ENCODE results near the gene PHLDB2. TPM values are rescaled to one million over a fixed set of nuclear protein-coding genes. Genes with fewer than 3 reads are reported as not detected.

PHLDB2 gene
- total and polyA plus RNA-seq, 10 of the 15 experiments (the other 5 are each of a cell fraction or from before 2014, with no cell fraction given): 0.03 to 0.67 (median 0.40) TPM

GRCh38 chr3:112013058-112013783, 154.2 kb downstream of the PHLDB2 start (continued):
- no peak for TF ChIP-seq ZBTB11 (CRISPR knock-in tag; IDR thresholded peaks at IDR 0.05)
- no peak for TF ChIP-seq CHD2 (IDR thresholded peaks at IDR 0.05; ENCODE audit: borderline replicate concordance, low read depth, low read length)
- TF ChIP-seq KAT2A (conservative IDR thresholded peaks at IDR 0.05; ENCODE audit: control insufficient read depth, low read depth, low read length): no peak
- no peak for TF ChIP-seq NKRF (conservative IDR thresholded peaks at IDR 0.05)
- no peak for TF ChIP-seq CHD4 (IDR thresholded peaks at IDR 0.05)
- TF ChIP-seq, protein P1, sequence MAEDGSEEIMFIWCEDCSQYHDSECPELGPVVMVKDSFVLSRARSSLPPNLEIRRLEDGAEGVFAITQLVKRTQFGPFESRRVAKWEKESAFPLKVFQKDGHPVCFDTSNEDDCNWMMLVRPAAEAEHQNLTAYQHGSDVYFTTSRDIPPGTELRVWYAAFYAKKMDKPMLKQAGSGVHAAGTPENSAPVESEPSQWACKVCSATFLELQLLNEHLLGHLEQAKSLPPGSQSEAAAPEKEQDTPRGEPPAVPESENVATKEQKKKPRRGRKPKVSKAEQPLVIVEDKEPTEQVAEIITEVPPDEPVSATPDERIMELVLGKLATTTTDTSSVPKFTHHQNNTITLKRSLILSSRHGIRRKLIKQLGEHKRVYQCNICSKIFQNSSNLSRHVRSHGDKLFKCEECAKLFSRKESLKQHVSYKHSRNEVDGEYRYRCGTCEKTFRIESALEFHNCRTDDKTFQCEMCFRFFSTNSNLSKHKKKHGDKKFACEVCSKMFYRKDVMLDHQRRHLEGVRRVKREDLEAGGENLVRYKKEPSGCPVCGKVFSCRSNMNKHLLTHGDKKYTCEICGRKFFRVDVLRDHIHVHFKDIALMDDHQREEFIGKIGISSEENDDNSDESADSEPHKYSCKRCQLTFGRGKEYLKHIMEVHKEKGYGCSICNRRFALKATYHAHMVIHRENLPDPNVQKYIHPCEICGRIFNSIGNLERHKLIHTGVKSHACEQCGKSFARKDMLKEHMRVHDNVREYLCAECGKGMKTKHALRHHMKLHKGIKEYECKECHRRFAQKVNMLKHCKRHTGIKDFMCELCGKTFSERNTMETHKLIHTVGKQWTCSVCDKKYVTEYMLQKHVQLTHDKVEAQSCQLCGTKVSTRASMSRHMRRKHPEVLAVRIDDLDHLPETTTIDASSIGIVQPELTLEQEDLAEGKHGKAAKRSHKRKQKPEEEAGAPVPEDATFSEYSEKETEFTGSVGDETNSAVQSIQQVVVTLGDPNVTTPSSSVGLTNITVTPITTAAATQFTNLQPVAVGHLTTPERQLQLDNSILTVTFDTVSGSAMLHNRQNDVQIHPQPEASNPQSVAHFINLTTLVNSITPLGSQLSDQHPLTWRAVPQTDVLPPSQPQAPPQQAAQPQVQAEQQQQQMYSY (CRISPR knock-in tag; IDR thresholded peaks at IDR 0.05): no peak
- TF ChIP-seq, protein P2, sequence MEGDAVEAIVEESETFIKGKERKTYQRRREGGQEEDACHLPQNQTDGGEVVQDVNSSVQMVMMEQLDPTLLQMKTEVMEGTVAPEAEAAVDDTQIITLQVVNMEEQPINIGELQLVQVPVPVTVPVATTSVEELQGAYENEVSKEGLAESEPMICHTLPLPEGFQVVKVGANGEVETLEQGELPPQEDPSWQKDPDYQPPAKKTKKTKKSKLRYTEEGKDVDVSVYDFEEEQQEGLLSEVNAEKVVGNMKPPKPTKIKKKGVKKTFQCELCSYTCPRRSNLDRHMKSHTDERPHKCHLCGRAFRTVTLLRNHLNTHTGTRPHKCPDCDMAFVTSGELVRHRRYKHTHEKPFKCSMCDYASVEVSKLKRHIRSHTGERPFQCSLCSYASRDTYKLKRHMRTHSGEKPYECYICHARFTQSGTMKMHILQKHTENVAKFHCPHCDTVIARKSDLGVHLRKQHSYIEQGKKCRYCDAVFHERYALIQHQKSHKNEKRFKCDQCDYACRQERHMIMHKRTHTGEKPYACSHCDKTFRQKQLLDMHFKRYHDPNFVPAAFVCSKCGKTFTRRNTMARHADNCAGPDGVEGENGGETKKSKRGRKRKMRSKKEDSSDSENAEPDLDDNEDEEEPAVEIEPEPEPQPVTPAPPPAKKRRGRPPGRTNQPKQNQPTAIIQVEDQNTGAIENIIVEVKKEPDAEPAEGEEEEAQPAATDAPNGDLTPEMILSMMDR (IDR thresholded peaks at IDR 0.05 in 2 of 3, conservative IDR thresholded peaks at IDR 0.05 in 1 of 3; ENCODE audit: control insufficient read depth in 2 of 3, extremely low read depth in 1 of 3, insufficient read depth in 1 of 3, low read depth in 3 of 3, low read length in 3 of 3): peak; percentile 70 to 80 (median 72)
- no peak for TF ChIP-seq SRF (IDR thresholded peaks at IDR 0.05; ENCODE audit: low read depth in 2 of 2, low read length in 2 of 2)
- no peak for TF ChIP-seq JUNB (IDR thresholded peaks at IDR 0.05)
- no peak for TF ChIP-seq HDGF (IDR thresholded peaks at IDR 0.05)
- TF ChIP-seq RFX5 (IDR thresholded peaks at IDR 0.05; ENCODE audit: low read depth, low read length): no peak
- no peak for TF ChIP-seq CEBPB (IDR thresholded peaks at IDR 0.05; ENCODE audit: borderline replicate concordance in 1 of 2, low read depth in 2 of 2, low read length in 2 of 2)
- TF ChIP-seq MYC (IDR thresholded peaks at IDR 0.05; ENCODE audit: insufficient read depth, insufficient read length, insufficient replicate concordance, low read length, severe bottlenecking): no peak
- TF ChIP-seq PML (IDR thresholded peaks at IDR 0.05; ENCODE audit: low read length): no peak
- TF ChIP-seq TCF7 (IDR thresholded peaks at IDR 0.05; ENCODE audit: borderline replicate concordance): no peak
- no peak for TF ChIP-seq NFXL1 (IDR thresholded peaks at IDR 0.05; ENCODE audit: borderline replicate concordance)
- no peak for TF ChIP-seq CBFB (IDR thresholded peaks at IDR 0.05; ENCODE audit: low read depth)
- peak; percentile 66 for TF ChIP-seq NR2F1 (conservative IDR thresholded peaks at IDR 0.05)
- TF ChIP-seq NFYB (IDR thresholded peaks at IDR 0.05; ENCODE audit: insufficient read depth, low read depth, low read length): no peak
